Ureter (tissue), 1 donor: ENCODE data around the gene ARHGAP12. TPM values are rescaled to one million over a fixed set of nuclear protein-coding genes. Genes with fewer than 3 reads are reported as not detected.
"Not testable (repeated sequence)": the region's sequence is repeated elsewhere in the genome, so short reads cannot be mapped to it uniquely, and the experiment has no call there.

Source experiments
- DNase-seq: peaks from one replicate; pipeline ENCODE4 v3.0.0-alpha.2; 2020; ENCODE audit warnings: low spot score
- total RNA-seq: library from RNA; stranded (reverse); gene quantifications from one replicate; pipeline ENCODE4 v1.2.4, GENCODE V29; 2023
- donor health status: DM: yes; HTN: yes; CAD: no.

ARHGAP12 gene, protein sequence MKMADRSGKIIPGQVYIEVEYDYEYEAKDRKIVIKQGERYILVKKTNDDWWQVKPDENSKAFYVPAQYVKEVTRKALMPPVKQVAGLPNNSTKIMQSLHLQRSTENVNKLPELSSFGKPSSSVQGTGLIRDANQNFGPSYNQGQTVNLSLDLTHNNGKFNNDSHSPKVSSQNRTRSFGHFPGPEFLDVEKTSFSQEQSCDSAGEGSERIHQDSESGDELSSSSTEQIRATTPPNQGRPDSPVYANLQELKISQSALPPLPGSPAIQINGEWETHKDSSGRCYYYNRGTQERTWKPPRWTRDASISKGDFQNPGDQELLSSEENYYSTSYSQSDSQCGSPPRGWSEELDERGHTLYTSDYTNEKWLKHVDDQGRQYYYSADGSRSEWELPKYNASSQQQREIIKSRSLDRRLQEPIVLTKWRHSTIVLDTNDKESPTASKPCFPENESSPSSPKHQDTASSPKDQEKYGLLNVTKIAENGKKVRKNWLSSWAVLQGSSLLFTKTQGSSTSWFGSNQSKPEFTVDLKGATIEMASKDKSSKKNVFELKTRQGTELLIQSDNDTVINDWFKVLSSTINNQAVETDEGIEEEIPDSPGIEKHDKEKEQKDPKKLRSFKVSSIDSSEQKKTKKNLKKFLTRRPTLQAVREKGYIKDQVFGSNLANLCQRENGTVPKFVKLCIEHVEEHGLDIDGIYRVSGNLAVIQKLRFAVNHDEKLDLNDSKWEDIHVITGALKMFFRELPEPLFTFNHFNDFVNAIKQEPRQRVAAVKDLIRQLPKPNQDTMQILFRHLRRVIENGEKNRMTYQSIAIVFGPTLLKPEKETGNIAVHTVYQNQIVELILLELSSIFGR
- total RNA-seq: 47.2 TPM

DNA sequence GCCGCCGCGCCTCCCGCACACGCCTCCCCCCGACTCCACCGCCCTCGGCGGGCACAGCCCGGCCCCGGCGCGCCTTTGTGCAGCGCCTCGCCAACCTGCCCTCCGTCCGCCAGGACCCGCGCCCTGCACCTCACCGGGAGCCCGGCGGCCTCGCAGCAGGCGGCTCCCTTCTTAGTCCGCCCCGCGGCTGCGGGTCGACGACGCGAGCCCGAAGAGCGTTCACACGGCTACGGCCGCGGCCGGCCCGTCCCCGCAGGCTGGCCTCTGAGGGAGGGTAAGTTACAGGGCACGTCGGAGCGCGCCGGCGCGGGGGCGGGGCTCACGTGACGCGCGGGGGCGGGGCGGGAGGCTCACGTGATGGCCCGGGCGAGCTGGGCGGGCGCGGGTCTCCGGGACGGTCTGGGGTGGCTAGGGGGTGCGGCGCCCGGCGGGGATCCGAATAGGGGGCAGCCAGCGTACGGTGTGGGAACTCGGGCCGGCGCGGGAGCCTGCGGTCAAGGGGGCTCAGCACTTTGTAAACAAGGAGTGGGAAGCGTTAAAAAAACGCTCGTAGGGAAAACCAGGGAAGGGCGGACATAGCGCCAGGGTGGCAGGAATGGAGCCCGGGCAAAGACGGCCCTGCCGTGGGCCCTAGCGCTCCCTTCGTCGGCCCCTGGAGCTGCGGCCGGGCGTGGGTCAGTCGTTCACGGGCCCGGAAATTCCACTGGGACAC is at the start of gene ARHGAP12:
ARHGAP12 (minus strand) TSS at position 283 of the 712 bp plus-strand sequence. CDS start 19,976 bp downstream, outside the sequence.
- DNase-seq: peak; percentile 93

DNA sequence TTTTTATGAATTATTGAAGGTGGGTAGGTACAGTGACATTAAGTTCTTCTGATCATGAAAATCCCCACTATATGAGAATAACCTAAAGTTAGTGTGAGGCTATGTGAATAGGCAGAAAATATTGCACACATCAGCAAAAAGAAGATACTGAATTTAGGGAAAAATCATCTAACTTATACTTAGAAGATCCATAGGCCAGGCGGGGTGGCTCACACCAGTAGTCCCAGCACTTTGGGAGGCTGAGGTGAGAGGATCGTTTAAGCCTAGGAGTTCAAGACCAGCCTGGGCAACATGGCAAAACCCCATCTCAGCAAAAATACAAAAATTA is 49.5 kb upstream of the ARHGAP12 start:
- DNase-seq: no peak

DNA sequence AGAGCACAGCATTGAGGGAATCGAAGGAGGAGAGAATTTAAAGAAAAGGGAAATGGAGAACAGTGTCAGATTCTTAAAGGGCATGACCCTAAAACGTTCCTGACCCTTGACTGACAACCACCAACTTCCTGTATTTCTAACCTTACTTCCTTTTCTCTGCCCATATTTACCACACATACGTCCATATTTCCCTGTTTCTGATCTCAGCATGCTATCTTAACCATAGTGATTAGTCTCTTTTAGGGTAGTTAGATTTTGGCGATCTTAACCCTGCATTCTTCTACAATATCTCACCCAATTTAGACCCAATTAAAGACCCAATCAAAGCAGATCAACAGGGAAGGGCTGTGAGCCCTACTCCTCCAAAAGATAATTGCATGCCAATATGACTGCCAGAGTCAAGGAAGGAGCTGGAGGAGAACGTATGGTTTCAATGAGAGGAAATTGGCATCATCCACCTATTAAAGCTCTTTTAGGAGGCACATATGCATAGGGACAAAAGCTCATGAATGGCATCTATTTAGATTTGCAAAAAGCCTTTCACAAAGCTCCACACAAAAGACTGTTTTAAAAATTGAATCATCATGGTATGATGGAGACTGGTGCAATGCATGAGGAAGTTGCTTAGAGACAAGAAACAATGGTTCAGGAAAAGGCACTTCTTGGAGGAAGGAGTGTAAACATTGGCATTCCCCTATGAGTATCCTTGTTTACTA is 49.0 kb upstream of the ARHGAP12 start:
- DNase-seq: no peak

DNA sequence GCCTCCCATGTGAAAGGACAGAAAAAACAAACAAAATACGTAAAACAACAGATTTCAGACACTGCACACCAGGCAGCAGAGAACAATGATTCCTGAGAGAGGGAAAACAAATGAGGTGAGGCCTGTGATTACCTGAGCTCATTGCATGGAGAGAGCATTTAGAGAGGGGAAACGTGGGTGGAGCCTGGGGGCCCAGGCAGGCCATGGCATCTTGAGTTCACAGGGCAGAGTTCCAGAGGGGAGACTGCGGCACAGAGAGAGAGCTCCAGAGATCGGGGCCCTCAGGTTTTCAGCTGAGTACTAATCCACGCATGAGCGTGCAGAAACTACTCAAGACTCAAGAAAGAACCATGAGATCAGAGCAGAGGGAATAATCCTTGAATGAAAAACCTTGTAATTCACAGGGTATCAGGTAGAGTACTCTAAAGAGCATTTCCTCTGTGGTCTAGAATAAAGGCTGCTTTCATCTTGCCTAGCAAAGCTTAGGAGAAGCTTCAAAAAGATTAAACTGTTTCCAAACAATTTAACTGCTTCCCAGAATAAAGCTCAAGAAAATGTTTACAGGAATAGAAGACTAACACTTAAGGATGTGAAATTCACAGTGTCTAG is 46.6 kb upstream of the ARHGAP12 start:
- no peak for DNase-seq

DNA sequence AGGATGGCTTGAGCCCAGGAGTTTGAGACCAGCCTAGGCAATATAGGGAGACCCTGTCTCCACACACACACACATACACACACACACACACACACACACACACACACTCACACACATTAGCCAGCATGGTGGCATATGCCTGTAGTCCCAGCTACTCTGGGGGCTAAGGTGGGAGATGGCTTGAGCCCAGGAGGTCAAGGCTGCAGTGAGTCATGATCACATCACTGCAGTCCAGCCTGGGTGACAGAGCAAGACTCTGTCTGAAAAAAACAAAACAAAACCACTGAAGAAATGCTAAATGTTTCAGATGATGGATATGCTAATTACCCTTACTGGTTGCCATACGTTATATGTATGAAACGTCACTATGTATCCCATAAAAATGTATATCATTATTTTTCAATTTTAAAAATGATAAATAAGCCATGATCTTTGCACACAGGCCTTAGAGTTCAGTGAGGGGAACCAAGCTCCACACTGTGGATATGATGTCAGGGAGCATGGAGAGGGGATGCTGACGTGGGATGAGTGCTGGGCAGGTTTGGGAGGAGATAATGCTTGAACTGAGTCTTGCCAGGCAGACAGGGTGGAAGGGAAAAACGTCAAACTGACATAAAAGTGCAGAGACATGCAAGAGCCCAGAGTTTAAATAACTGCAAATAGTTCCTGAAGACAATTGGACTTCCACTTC is 45.9 kb upstream of the ARHGAP12 start:
- no peak for DNase-seq

DNA sequence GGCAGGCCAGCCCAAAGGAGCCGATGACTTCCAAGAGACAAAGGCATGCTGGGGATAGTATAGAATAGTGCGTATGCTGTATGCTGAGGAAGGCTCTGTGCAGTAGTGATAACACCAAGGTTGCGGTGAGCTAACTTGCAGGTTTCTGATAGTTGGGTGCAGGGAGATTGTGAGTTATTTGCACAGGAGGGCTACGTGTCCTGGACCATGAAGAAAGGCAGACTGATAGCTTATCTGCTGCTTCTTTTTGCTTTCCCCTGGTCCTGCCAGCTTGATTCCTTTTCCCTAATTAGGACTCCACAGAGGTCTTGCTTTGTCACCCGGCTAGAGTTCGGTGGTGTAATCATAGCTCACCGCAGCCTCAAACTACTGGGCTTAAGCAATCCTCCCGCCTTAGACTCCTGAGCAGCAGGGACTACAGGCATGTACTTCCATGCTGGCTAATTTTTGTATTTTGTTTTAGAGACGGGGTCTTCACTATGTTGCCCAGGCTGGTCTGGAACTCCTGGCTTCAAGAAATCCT is 43.9 kb upstream of the ARHGAP12 start:
- DNase-seq: no peak

DNA sequence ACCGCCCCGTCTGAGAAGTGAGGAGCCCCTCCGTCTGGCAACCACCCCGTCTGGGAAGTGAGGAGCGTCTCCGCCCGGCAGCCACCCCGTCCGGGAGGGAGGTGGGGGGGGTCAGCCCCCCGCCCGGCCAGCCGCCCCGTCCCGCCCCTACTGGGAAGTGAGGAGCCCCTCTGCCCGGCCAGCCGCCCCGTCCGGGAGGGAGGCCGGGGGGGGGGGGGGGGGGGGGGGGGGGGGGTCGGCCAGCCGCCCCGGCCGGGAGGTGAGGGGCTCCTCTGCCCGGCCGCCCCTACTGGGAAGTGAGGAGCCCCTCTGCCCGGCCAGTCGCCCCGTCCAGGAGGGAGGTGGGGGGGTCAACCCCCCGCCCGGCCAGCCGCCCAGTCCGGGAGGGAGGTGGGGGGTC is 41.2 kb upstream of the ARHGAP12 start:
- DNase-seq: not testable (repeated sequence)

DNA sequence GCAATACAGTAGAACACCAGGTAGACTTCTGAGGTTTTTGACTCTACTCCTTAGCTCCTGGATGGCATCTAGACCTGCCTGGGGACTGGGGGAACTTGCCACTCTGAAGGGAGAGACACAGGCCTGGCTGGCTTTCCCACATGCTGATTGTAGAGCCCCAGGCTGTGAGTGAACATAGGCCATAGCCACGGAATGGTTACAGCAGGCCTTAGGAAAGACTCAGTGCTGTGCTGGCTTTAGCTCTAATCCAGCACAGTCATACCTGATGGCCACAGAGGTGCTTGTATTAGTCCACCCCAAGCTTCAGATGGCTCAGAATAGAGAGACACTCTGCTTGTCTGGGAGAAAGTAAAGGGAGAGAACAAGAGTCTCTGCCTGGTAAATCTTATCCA is 35.0 kb upstream of the ARHGAP12 start:
- DNase-seq: no peak

DNA sequence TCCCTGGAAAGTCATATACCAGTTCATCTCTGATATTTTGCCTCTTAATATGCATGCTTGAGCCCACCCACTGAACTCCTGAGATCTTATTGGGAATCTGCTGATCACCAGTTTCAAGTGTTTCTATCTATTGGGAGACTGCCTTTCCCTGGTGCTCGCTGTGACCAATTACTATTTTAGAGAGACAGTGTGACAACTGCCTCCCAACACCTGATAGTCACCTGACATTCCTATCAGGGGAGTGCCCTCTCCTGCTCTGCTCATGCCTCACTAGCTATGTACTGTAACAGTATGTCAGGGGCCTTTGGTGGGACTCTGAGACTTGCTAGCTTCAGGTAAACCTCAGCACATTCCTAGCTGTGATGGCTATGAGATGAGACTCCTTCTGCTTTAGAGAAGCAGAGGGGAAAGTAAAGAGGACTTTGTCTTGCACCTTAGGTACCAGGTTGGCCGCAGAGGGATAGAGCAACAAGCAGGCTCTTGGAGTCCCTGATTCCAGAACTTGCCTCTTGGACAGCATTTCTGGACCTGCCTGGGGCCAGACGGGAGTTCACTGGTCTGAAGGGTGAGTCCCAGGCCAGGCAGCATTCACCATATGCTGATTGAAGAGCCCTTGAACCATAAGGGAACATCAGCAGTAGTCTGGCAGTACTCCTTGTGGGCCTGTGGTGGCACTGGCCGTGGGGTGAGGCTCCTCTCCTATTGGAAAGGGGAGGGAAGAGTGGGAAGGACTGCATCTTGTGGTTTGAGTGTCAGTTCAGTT is 34.4 kb upstream of the ARHGAP12 start:
- no peak for DNase-seq

DNA sequence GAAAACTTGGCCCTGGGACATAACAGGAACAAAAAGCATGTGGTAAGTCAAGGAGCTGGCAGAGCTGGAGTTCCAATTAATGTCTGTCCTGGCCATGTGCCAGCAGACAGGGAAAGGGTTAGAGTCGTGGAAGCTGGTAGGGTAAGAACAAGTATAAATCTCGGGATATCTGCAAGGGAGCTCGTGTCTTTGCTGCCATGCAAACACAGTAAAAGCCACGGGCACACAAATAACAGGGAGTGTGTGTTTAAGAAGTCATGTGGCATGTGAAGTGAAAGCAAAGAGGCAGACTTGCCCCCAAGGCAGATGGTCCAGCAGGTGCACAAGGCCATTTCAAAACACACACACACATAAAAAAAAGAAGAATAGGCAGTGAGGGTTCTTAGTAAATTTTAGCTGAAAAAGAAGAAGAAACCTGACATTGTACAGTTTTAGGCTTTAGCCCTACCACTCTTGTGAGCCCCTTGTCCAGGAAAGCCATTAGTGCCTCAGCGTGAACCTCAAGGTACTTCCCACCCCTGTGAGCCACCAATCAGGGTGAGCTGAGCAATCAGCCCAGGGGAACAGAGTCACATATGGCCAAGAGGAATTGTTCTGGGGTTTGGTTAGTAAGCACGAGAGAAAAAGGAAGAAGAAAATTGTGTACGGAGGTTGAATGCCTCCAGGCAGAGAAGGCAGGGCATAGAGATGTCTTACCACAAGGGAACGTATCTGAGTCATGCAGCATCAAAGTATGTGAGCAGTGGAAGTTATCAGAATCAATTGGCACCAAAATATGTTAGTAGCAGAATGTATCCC is 32.8 kb upstream of the ARHGAP12 start:
- DNase-seq: no peak

DNA sequence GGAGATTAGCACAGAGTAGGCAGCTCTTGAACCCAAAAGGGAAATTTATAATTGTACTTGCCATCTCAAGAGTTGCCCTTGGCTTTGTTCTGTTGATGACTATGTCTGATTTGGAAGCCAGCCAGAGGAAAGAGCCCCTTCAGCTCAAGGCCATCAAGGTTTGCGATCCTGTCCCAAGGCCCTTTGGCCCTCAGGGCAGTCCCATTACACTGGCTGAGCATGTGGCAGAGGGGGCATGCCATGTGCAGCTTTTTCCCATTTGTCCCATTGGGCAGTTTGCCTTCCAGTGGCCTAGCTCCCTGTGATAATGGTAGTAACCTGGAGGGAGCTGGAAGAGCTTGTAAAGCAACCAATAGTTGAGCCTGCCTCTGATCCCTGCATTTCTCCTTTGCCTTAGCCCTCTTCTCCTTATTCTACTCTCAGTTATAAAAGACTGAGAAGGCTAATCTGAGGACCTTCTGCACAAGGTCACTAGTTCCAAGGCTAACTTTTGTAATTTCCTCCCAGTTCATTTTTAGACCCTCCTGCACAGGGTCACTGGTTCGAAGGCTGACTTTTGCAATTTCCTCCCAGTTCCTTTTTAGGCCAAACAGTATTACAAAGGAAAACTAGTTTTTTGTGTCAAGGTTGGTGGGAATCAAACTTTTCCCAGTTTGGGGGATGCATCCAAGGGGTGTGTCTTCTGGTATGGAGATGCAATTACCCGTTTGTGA is 31.0 kb upstream of the ARHGAP12 start:
- no peak for DNase-seq

DNA sequence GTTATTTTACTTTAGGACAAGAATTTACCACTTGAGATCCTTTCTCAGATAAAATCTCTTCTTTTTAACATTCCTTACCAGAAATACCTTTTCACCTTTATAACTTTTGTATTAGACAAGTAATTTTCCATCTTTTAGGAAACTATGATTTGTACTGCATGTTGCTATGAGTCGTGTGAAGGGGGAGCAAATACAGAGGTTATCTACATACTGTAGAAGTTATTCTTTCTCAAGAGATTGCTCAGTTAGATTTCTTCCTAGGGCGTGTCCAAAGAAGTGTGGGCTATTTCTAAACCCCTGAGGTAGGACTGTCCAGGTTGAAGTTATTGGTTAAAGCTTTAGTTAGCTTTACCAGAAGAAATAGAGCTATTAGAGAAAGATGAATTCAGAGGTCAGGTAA is 30.2 kb upstream of the ARHGAP12 start:
- no peak for DNase-seq

DNA sequence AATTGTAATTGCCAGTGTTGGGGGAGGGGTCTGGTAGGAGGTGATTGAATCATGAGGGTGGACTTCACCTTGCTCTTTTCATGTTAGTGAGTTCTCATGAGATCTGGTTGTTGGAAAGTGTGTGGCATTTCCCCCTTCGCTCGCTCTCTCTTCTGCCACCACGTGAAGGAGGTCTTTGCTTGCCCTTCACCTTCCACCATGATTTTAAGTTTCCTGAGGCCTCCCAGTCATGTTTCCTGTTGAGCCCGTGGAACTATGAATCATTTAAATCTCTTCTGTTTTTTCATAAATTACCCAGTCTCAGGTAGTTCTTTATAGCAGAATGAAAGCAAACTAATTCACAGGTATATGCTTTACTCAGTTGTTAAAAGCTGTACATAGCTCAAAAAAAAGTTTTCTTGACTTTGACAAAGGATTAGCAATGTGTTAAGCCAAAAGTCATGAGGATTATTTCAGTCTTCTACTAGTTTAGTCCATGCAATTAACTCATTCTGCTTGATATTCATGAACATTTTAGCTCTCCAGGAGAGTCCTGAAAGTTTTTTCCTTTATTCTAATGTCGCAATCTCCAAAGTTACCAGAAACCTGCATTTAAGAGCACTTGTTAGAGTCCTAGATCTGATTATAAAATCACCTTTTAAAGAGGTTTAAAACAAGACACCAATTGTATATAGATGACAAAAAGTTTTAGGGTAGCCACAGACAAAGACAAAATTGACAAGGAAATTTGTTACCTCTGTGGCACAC is 27.7 kb upstream of the ARHGAP12 start:
- DNase-seq: no peak

DNA sequence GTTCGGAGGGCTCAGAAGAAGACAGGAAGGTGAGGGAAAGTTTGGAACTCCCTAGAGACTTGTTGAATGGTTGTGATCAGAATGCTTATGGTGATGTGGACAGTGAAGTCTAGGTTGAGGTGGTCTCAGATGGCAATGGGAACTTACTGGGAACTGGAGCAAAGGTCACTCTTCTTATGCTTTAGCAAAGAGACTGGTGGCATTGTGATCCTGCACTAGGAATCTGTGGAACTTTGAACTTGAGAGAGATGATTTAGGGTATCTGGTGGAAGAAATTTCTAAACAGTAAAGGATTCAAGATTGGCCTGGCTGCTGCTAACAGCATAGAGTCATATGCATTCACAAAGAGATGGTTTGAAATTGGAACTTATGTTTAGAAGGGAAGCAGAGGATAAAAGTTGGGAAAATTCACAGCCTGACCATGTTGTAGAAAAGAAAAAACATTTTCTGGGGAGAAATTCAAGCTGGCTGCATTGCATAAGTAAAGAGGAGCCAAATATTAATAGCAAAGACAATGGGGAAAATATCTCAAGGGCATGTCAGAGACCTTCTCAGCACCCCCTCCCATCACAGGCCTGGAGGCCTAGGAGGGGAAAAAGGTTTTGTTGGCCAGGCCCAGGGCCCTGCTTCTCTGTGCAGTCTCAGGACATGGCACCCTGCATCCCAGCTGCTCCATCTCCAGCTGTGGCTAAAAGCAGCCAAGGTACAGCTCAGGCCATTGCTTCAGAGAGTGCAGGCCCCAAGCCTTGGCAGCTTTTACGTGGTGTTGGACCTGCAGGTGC is 26.0 kb upstream of the ARHGAP12 start:
- DNase-seq: no peak

DNA sequence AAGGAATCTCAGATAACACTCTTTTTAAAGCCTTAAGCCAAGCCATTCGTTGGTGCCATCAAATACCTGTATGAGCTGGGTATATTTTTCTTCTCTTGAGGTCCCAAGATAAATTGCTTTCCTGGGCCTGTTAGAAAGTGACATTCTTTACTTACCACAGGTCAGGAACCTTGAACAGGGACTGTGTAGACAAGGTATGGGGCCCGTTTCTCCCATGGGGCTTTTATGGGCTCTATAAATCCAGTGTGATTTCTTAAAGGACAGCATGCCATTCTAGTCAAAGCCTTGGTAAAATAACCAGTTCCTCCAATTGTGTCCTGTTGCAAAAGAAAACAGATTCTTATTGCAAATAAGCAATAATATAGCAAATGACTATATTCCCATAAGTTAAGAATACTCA is 24.8 kb upstream of the ARHGAP12 start:
- no peak for DNase-seq

DNA sequence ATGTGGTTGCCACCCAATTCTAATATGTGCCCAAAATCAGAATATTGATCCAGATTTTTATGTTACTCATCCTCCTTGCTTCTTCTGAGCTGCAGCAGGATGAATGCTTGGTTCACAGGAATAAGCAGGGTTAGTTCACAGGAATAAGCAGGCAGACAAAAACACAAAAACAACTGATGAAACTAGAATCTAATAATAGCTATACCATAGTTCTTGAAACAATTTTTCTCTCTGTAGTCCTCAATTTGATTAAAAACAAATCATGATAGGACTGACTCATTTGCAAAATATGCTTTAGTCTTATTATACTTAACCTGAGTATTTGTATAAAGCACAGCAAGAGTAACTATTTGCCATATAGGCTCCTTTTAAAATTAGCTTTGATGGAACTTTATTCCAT is 24.4 kb upstream of the ARHGAP12 start:
- no peak for DNase-seq

DNA sequence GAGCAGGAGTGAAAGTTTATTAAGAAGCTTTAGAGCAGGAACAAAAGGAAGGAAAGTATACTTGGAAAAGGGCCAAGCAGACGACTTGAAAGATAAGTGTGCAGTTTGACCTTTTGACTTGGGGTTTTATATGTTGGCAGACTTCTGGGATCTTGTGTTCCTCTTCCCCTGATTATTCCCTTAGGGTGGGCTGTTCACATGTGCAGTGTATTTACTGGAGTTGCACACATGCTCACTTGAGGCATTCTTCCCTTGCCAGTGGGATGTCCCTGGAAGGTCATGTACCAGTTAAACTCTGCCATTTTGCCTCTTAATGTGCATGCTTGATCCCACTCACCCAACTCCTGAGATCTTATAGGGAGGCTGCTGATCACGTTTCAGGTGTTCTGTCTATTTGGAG is 23.4 kb upstream of the ARHGAP12 start:
- DNase-seq: no peak
